GM18505 (cell line): ENCODE results near the gene EXOSC5.

Experiments
- ATAC-seq: cut with Tn5 transposase; IDR thresholded peaks from one replicate; pipeline ENCODE4 v1.9.1; 2021; ENCODE audit not compliant: unreplicated experiment
- POLR2A ChIP-seq: IDR thresholded peaks from 4 replicates; pipeline ENCODE4 v1.6.1; 2011; ENCODE audit warnings: borderline replicate concordance; ENCODE audit not compliant: insufficient read depth, insufficient read length; ENCODE audit errors: extremely low read depth

EXOSC5 gene

GRCh38 chr19:41433171-41433570, 36.0 kb upstream of the EXOSC5 start:
- no peak for ATAC-seq
- no peak for TF ChIP-seq POLR2A

GRCh38 chr19:41431426-41432386, 34.5 kb upstream of the EXOSC5 start:
- no peak for TF ChIP-seq POLR2A
- no peak for ATAC-seq

- ATAC-seq, result no peak
- TF ChIP-seq POLR2A, result no peak
These were observed 33.8 kb upstream of the EXOSC5 start for GRCh38 chr19:41430922-41431321.

DNA sequence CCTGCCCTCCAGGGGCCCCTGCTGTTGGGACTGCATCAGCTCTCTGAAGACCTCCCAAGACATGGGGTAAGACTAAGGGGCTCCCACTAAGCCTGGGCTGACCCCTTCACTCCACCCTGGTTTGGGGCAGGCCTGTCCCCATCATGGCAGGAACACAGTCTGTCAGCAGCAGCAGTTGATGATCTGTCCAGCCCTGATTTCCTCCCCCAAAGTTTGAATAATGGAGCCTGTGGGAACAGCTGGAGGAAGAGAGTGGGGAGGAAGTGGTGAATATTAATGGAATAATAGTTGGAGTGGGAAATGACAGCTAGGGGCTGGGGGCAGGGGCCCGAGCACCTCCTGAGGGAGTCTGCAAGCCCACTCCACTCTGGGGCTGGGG, 31.3 kb upstream of the EXOSC5 start:
- no peak for ATAC-seq
- TF ChIP-seq POLR2A, result no peak

- TF ChIP-seq POLR2A, result no peak
- ATAC-seq, result no peak
These were observed 30.7 kb upstream of the EXOSC5 start for GRCh38 chr19:41427647-41428480.

DNA sequence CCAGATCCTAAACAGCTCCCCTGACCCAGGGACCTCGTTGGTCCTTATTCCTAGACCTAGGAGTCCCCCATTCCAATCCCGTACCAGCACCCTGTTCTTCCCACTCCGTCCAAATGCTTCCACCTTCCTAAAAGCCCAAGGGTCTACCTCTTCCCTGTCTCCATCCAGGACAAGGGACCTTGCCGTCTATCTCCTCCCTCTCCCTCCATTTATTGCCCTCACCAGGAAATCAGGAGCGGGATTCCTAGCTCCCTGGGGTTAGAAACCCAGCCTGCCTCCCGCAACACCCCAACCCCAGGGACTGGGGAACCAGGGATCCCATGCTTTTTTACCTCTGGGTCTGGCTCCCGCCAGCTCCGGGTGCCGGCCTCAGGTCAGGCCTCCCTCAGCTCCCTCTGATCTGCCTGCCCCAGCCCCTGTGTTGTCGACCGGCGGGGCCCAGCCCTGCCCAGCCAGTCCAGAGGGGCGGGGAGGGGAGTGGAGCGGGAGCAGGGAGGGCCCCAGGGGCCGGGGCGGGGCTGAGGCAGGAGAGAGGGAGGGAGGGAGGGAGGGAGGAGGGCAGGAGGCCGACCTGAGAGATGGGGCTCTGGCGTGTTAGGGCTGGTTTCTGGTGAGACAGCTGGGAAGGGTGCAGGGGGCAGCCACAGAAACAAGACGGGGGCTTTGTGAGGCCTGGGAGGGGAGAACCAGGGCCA, 29.9 kb upstream of the EXOSC5 start, which contains the start of gene B3GNT8:
Gene B3GNT8 (minus strand): TSS at position 423 of the 695 bp plus-strand sequence. CDS start 596 bp downstream, outside the sequence.
- ATAC-seq, result no peak
- TF ChIP-seq POLR2A, result no peak

DNA sequence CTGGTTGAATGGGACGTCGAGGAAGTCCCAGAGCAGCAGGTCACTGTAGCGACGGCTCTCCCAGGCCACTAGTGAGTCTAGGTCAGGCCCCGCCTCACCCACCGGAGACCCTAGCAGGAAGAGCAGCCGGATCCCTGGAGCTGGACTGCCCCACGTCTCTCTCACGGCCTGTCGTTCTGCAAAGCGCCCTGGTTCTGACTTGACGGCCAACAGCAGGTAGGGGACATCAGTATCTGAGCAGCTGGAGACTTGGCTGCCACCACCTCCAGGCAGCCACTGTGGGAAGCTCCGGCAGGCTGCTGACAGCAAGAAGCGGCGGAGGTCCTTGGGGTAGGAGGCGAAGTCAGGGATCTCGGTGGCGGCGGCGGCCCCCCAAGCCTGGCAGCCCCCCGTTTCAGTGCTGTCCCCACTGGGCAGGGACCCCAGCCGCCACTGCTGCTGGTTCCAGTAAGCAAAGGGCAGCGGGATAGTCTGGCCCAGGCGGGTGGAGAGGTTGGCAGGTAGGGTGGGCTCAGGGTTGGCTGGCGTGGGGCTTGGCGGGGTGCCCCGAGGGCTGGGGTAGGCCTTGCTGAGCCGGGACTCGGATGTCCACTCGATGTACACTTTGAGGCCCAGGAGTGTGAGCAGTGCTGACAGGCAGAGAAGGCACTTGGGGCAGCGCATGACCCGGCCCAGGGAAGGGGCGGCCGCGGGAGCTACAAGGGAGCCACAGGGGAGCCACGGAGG, 29.1 kb upstream of the EXOSC5 start:
- TF ChIP-seq POLR2A, result no peak

GRCh38 chr19:41425174-41426115, 28.3 kb upstream of the EXOSC5 start:
- ATAC-seq, result no peak
- TF ChIP-seq POLR2A, result no peak

More for the DNA sequence above, 29.1 kb upstream of the EXOSC5 start:
- no peak for ATAC-seq

DNA sequence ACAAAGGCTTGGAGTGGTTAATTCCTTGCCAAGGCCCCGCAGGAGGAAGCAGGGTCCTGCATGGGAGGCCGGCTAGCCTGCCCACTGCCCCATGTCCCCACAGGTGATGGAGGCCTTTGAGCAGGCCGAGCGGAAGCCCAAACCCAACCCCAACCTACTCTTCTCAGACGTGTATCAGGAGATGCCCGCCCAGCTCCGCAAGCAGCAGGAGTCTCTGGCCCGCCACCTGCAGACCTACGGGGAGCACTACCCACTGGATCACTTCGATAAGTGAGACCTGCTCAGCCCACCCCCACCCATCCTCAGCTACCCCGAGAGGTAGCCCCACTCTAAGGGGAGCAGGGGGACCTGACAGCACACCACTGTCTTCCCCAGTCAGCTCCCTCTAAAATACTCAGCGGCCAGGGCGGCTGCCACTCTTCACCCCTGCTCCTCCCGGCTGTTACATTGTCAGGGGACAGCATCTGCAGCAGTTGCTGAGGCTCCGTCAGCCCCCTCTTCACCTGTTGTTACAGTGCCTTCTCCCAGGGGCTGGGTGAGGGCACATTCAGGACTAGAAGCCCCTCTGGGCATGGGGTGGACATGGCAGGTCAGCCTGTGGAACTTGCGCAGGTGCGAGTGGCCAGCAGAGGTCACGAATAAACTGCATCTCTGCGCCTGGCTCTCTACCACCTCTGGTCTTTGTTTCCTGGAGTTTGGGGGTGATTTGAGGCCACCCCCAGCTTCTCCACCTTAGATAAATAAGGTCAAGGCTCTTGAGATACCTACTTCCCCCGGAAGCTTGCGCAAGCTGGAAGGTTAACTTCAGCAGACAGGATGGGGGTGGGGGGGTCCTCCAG, 27.4 kb upstream of the EXOSC5 start:
- ATAC-seq, result no peak
- TF ChIP-seq POLR2A, result no peak

DNA sequence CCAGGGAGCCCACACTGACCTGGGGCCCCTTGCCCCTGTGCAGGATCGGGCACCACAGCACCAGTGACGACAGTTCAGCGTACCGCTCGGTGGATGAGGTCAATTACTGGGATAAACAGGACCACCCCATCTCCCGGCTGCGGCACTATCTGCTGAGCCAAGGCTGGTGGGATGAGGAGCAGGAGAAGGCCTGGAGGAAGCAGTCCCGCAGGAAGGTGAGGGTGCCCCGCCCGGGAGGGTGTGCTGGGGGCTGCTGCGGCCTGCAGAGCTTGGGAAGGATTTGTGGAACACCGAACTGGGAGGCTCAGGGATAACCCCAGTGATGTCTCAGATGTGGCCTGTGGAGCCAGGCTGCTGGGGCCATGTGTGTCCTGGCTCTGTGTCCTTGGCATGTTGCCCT, 25.8 kb upstream of the EXOSC5 start:
- TF ChIP-seq POLR2A, result no peak
- ATAC-seq, result no peak

DNA sequence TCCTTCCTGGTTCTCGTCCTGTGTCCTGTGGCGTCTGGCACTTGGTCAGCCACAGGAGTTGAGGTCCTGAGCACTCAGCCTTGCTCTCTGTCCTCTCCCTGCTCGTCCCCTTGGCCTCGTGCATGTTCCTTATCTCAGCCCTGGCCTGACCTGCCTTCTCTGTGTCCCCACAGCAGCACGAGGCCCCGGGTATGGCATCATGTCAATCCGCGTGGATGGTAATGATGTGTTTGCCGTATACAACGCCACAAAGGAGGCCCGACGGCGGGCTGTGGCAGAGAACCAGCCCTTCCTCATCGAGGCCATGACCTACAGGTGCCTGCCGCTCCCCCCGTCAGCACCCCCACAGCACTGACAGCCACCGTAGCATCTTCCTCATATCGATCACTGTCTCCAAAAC, 25.3 kb upstream of the EXOSC5 start:
- TF ChIP-seq POLR2A, result no peak
- ATAC-seq, result no peak

DNA sequence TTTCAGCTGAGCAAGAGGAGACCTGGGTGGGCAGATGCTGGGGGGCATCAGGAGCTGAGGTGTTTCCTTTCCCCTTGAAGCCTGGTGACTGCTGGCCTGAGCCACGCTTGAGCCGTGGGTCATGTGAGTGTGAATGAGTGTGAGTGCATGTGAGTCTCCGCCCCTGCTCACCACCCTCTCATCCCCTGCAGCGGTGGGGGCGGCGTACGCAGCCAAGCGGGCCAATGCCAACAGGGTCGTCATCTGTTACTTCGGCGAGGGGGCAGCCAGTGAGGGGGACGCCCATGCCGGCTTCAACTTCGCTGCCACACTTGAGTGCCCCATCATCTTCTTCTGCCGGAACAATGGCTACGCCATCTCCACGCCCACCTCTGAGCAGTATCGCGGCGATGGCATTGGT, 24.8 kb upstream of the EXOSC5 start:
- TF ChIP-seq POLR2A, result no peak
- no peak for ATAC-seq
